Type B pancreatic cell (in vitro differentiated cells): ENCODE data around the gene MSH3. TPM values are rescaled to one million over a fixed set of nuclear protein-coding genes. Genes with fewer than 3 reads are reported as not detected.

ENCODE experiments used
- DNase-seq: peaks from one replicate; pipeline ENCODE4 v3.0.0; 2021; ENCODE audit warnings: mixed read lengths; ENCODE audit not compliant: unreplicated experiment; ENCODE audit errors: extremely low spot score
- H3K27ac Mint-ChIP-seq: 2 replicates; pipeline ENCODE4 v1.8.0; 2021; ENCODE audit warnings: mild to moderate bottlenecking, mixed read lengths
- H3K27me3 Mint-ChIP-seq: 2 replicates; pipeline ENCODE4 v1.8.0; 2021; ENCODE audit warnings: mixed read lengths
- H3K36me3 Mint-ChIP-seq: 2 replicates; pipeline ENCODE4 v1.8.0; 2021; ENCODE audit warnings: mixed read lengths
- H3K4me1 Mint-ChIP-seq: one replicate; pipeline ENCODE4 v1.8.0; 2021; ENCODE audit warnings: mixed read lengths; ENCODE audit not compliant: unreplicated experiment
- H3K4me3 Mint-ChIP-seq: 2 replicates; pipeline ENCODE4 v1.8.0; 2021; ENCODE audit warnings: mild to moderate bottlenecking, mixed read lengths
- H3K9me3 Mint-ChIP-seq: 2 replicates; pipeline ENCODE4 v1.8.0; 2021; ENCODE audit warnings: mixed read lengths
- CTCF ChIP-seq: fragments of 200-600 bp; sonication (generic); conservative IDR thresholded peaks from 2 replicates; pipeline ENCODE4 v1.5.0; 2021; ENCODE audit warnings: antibody characterized with exemption, mild to moderate bottlenecking
- total RNA-seq: library from RNA; stranded (reverse); gene quantifications from 2 replicates; pipeline ENCODE4 v1.2.1, GENCODE V29; 2021; ENCODE audit warnings: low replicate concordance

MSH3 gene
- total RNA-seq, 1 donor from 2014 or later, result 13.9 TPM

DNA sequence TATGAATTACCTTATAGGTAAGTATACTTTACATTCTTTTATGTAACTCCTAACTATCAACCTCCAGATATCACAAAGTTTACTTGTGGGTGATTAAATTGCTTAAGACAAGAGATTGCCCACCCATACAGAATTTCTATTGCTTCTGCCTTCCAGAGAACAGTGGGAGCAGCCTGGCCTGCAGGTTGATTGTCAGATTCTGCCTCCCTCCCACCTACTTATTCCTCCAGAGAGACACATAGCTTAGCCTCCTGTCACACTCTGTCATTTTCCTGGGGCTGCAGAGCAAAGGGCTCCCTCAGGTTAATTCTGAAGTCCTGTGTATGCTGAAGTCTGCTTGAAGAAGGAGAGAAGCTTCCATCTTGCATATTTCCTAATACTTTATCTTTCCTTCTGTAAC, 48.8 kb downstream of the MSH3 start:
- no peak for TF ChIP-seq CTCF
- Mint-ChIP-seq H3K27ac (no peak overlapping the region), H3K9me3 (no peaks in the 10 kb centered on the region), H3K27me3 (no peaks in the 10 kb centered on the region), H3K4me1 (peaks cover 10% of the 10 kb centered on the region), H3K36me3 (peaks cover 18% of the 10 kb centered on the region), H3K4me3 (no peak overlapping the region)
- no peak for DNase-seq

DNA sequence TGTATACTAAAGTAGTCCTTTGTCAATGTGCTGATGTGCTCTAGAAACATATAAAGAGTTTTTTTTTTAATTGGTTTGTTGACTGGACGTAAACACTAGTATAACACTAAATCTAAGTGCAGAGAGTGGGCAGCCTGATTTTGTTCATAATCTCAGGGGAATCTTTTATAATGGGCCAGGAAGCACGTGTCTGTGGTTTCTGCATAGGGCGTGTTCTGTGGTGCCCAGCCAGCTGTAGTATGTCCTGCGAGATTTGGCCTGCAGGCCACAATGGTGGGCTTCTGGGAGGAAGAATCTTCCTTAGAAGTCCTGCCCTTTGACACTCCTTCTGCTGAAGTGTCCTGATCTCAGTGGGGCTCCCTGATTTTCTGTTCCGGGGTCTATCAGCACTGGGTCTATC, 49.3 kb downstream of the MSH3 start:
- TF ChIP-seq CTCF, result no peak
- Mint-ChIP-seq H3K27me3 (no peaks in the 10 kb centered on the region), H3K9me3 (no peaks in the 10 kb centered on the region), H3K36me3 (peaks cover 16% of the 10 kb centered on the region), H3K4me3 (no peak overlapping the region), H3K4me1 (peaks cover 10% of the 10 kb centered on the region), H3K27ac (no peak overlapping the region)
- DNase-seq, result no peak

GRCh38 chr5:80704221-80704620, 49.8 kb downstream of the MSH3 start:
- peaks cover 16% of the 10 kb centered on the region for H3K36me3 Mint-ChIP-seq
- DNase-seq, result no peak
- H3K9me3 Mint-ChIP-seq, result no peaks in the 10 kb centered on the region
- H3K27me3 Mint-ChIP-seq, result no peaks in the 10 kb centered on the region
- TF ChIP-seq CTCF, result no peak
- no peak overlapping the region for H3K4me3 Mint-ChIP-seq
- no peak overlapping the region for H3K27ac Mint-ChIP-seq
- H3K4me1 Mint-ChIP-seq, result peaks cover 10% of the 10 kb centered on the region

DNA sequence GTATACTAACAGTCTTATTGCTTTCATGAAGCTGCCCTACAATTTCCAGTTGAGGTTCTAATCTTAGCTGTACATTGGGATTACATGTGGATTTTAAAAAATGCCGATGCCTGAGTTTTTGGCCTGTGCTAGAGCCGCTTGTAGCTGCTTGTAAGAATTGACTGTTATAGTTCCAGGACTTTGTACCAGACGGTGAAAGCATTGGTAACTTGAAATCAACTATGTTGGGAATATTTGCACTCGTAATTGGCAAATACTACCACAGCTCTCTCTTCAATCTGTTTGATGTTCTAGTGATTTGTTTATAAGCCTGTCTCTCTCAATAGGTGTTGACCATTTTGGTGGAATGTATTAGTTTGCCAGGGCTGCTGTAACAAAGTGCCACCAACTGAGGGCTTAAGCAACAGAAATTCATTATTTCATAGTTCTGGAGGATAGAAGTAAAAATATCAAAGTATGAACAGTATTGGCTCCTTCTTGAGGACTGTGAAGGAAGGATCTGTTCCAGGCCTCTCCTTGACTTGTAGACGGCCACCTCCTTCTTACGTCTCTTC, 50.8 kb downstream of the MSH3 start:
- Mint-ChIP-seq H3K27ac (no peak overlapping the region), H3K9me3 (no peaks in the 10 kb centered on the region), H3K4me3 (no peak overlapping the region), H3K27me3 (no peaks in the 10 kb centered on the region), H3K4me1 (peaks cover 10% of the 10 kb centered on the region), H3K36me3 (peaks cover 16% of the 10 kb centered on the region)
- no peak for DNase-seq
- no peak for TF ChIP-seq CTCF

DNA sequence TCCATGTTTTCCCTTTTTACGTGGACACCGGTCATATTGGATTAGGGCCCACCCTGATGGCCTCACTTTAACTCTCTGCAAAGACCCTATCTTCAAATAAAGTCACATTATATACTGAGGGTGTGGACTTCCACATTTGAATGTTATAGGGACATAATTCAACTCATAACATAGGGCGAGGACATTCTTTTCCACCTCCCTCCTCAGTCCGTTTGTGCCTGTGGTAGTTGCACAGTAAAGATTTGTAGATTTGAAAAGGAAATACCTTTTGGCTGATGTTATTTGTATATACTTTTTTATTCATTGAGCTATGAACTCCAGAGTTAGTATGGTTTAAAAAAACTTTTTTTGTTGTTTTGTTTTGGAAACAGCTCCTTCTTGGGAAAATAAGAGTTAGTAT, 51.3 kb downstream of the MSH3 start:
- peaks cover 20% of the 10 kb centered on the region for H3K36me3 Mint-ChIP-seq
- no peak for DNase-seq
- TF ChIP-seq CTCF, result no peak
- peaks cover 10% of the 10 kb centered on the region for H3K4me1 Mint-ChIP-seq
- no peaks in the 10 kb centered on the region for H3K9me3 Mint-ChIP-seq
- no peak overlapping the region for H3K27ac Mint-ChIP-seq
- no peak overlapping the region for H3K4me3 Mint-ChIP-seq
- no peaks in the 10 kb centered on the region for H3K27me3 Mint-ChIP-seq
